Stimulated activated effector memory CD8-positive, alpha-beta T cell treated with anti-CD3 and anti-CD28 coated beads, Interleukin-12 subunit alpha, Interleukin-12 subunit beta, amount 100 ng/mL, for 72 hours (primary cell): Measurements from ENCODE around the gene LCP1.

Experiments used
- ATAC-seq: fragments of 150-1000 bp; cut with Tn5 transposase; 2 replicates; pipeline ENCODE4 v1.10.0; 2021
- DNase-seq, 2 donors: peaks; one replicate each; pipeline ENCODE4 v3.0.0; 2021 to 2022; ENCODE audit warnings: low spot score in 2 of 2
- H3K27ac Mint-ChIP-seq: one replicate; pipeline ENCODE4 v1.8.0; 2022; ENCODE audit warnings: mild to moderate bottlenecking, mixed read lengths
- H3K36me3 Mint-ChIP-seq: one replicate; pipeline ENCODE4 v1.8.0; 2022; ENCODE audit warnings: mild to moderate bottlenecking, mixed read lengths
- H3K4me1 Mint-ChIP-seq: one replicate; pipeline ENCODE4 v1.8.0; 2022; ENCODE audit warnings: mixed read lengths
- H3K4me3 Mint-ChIP-seq: one replicate; pipeline ENCODE4 v1.8.0; 2022; ENCODE audit warnings: mild to moderate bottlenecking, mixed read lengths
- H3K9me3 Mint-ChIP-seq: one replicate; pipeline ENCODE4 v1.8.0; 2022; ENCODE audit warnings: mixed read lengths

Gene LCP1

GRCh38 chr13:46088821-46089562 is 93.0 kb downstream of the LCP1 start:
- no peaks in the 10 kb centered on the region for H3K36me3 Mint-ChIP-seq
- no peak overlapping the region for H3K4me3 Mint-ChIP-seq
- H3K9me3 Mint-ChIP-seq, result no peaks in the 10 kb centered on the region
- DNase-seq (no peak), ATAC-seq (no peak)
- no peak overlapping the region for H3K27ac Mint-ChIP-seq
- H3K4me1 Mint-ChIP-seq, result no peaks in the 10 kb centered on the region

- Mint-ChIP-seq H3K9me3 (no peaks in the 10 kb centered on the region), H3K4me1 (no peaks in the 10 kb centered on the region), H3K4me3 (no peak overlapping the region), H3K36me3 (no peaks in the 10 kb centered on the region), H3K27ac (no peak overlapping the region)
- ATAC-seq (no peak), DNase-seq (no peak)
These were observed 94.5 kb downstream of the LCP1 start for GRCh38 chr13:46087481-46087880.

DNA sequence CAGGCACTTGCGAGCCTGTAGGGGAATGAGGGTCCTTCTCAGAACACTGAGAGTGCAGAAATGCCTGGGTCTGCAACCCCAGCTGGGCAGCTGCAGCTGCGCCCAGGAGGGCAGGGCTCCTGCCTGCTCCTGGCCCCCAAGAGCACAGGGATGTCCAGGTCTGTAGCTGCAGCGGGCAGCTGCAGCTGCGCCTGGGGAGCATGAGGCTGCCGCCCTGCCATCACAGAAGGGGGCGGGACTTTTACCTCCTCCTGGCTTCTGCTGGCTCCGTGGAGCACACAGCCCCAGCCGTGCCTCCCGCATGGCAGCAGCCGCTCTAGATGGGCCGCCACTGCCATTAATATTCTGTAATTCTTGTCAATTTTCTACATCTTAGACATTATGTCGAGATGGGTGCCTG is 95.0 kb downstream of the LCP1 start:
- Mint-ChIP-seq H3K36me3 (no peaks in the 10 kb centered on the region), H3K27ac (no peak overlapping the region), H3K9me3 (no peaks in the 10 kb centered on the region), H3K4me3 (no peak overlapping the region), H3K4me1 (no peaks in the 10 kb centered on the region)
- ATAC-seq (no peak), DNase-seq (no peak)

DNA sequence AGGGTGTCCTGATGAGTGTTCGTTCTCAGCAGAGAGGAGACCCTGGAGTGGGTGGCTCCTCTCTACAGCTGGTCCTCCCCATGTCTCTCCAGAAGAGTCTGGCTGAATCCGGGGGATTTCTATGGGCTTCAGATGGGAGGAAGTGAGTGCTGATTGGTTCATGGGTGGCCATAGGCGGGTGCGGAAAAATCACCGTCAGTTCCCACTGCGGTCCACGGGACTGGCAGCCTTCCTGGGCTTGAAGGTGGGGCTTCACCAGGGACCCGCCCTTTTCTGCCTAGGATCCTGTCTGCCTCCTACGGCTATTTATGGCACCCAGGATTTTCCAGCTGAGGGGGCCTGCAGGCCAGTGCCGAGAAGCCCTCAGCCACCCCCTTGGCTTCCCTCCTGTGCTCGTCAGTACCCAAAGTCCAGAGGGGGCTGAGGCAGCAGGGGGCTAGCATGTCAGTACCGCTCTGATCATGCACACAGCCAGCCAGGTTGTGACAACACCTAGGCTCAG is 95.5 kb downstream of the LCP1 start:
- Mint-ChIP-seq H3K36me3 (no peaks in the 10 kb centered on the region), H3K4me3 (no peak overlapping the region)

GRCh38 chr13:46085737-46086136 is 96.2 kb downstream of the LCP1 start:
- Mint-ChIP-seq H3K9me3 (no peaks in the 10 kb centered on the region), H3K36me3 (no peaks in the 10 kb centered on the region), H3K4me1 (no peaks in the 10 kb centered on the region), H3K4me3 (no peak overlapping the region), H3K27ac (no peak overlapping the region)
- ATAC-seq (no peak), DNase-seq (no peak)

More for the DNA sequence above, 95.5 kb downstream of the LCP1 start:
- no peak for DNase-seq
- Mint-ChIP-seq H3K9me3 (no peaks in the 10 kb centered on the region), H3K4me1 (no peaks in the 10 kb centered on the region), H3K27ac (no peak overlapping the region)
- no peak for ATAC-seq

DNA sequence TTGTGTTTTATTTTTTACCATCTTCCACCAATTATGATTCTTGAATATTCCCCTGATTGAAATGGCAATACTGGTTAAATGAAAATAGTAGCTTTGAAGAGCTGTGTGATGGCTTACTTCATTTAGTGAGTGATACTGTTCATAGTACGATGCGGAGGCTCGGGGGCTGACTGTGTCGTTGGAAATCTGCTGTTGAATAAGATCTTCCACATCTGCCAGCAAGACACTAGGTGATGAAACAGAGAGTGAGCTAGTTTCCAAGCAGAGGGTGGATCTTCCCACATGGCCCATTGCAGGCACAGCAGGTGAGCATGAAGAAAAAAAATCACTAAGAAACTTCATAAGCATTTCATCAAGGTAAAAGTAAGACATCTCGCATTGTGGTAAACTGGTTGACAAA is 99.7 kb downstream of the LCP1 start:
- Mint-ChIP-seq H3K4me1 (peaks cover 15% of the 10 kb centered on the region), H3K4me3 (no peak overlapping the region)
- DNase-seq, result no peak

DNA sequence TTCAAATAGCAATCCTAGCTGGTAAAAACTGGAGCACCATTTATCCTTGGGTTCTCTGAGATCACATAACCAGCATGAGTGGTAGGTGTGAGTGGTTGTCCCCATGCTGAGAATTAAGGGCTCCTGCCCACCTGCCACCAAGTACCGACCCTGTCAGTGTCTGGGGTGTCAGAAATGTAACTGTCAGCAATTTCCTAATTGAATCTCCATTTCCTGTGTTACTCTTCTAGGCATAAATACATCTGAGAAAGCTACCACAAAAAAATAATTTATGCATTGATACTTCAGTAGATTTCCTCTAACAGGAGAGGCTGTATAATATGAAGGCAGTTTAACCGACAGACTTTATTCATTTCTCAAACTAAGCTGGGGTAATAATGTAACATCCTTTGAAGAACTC is 102.2 kb downstream of the LCP1 start:
- DNase-seq (no peak), ATAC-seq (peak; percentile 56)
- Mint-ChIP-seq H3K36me3 (no peaks in the 10 kb centered on the region), H3K4me3 (no peak overlapping the region), H3K27ac (peak overlapping the region; percentile 23), H3K4me1 (peaks cover 15% of the 10 kb centered on the region), H3K9me3 (no peaks in the 10 kb centered on the region)

More for the DNA sequence above, 99.7 kb downstream of the LCP1 start:
- Mint-ChIP-seq H3K36me3 (no peaks in the 10 kb centered on the region), H3K9me3 (no peaks in the 10 kb centered on the region), H3K27ac (no peak overlapping the region)
- no peak for ATAC-seq

GRCh38 chr13:46077265-46077664 is 104.7 kb downstream of the LCP1 start:
- Mint-ChIP-seq H3K9me3 (no peaks in the 10 kb centered on the region), H3K4me1 (peaks cover 15% of the 10 kb centered on the region), H3K4me3 (no peak overlapping the region), H3K27ac (no peak overlapping the region), H3K36me3 (no peaks in the 10 kb centered on the region)
- ATAC-seq (no peak), DNase-seq (no peak)

DNA sequence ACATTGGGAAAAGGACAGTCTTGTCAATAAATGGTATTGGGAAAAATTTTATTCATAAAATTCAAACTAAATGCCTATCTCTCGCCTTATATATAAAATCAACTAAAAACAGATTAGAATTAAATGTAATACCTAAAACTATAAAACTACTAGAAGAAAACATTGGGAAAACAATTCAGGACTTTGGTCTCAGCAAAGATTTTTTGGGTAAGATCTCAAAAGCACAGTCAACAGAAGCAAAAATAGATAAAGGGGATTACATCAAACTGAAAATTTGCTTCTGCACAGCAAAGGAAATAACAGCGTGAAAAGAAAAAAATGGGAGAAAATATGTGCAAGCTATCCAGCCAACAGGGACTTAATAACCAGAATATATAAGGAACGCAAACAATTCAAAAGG is 105.2 kb downstream of the LCP1 start:
- Mint-ChIP-seq H3K4me3 (no peak overlapping the region), H3K27ac (no peak overlapping the region), H3K9me3 (no peaks in the 10 kb centered on the region), H3K36me3 (no peaks in the 10 kb centered on the region), H3K4me1 (peaks cover 15% of the 10 kb centered on the region)
- ATAC-seq (no peak), DNase-seq (no peak)
